ENCODE data around the gene NRDC.

Gene NRDC

GRCh38 chr1:51755437-51755836 is 123.1 kb downstream of the NRDC start:
- TF ChIP-seq EZH2phosphoT487 (IDR thresholded peaks at IDR 0.05; ENCODE audit: borderline replicate concordance, low read length), result no peak
- no peak for TF ChIP-seq CTCF (IDR thresholded peaks at IDR 0.05; ENCODE audit: low read depth, low read length, poor library complexity, severe bottlenecking)

GRCh38 chr1:51754666-51755065 is 123.9 kb downstream of the NRDC start:
- Histone ChIP-seq H3K4me1 (ENCODE audit: control insufficient read depth, low read length) (no peaks in the 10 kb centered on the region), H3K4me2 (ENCODE audit: low read length) (no peak overlapping the region), H3K9me3 (ENCODE audit: control insufficient read depth, insufficient read depth, low read length) (no peaks in the 10 kb centered on the region), H3K27me3 (ENCODE audit: control insufficient read depth, low read length) (no peaks in the 10 kb centered on the region), H3K79me2 (ENCODE audit: control insufficient read depth, low read length) (no peaks in the 10 kb centered on the region), H3K9me2 (replicated peaks; ENCODE audit: control insufficient read depth, low read length) (no peaks in the 10 kb centered on the region), H3K36me3 (ENCODE audit: control insufficient read depth, low read length) (peaks cover 36% of the 10 kb centered on the region), H3F3A (ENCODE audit: control insufficient read depth, insufficient read depth) (no peaks in the 10 kb centered on the region), H3K27ac (ENCODE audit: low read depth, low read length) (no peak overlapping the region), H3K4me3 (ENCODE audit: low read length) (no peak overlapping the region), H4K20me1 (ENCODE audit: control insufficient read depth, insufficient read depth, low read depth, low read length) (no peaks in the 10 kb centered on the region)
- TF ChIP-seq CTCF (IDR thresholded peaks at IDR 0.05; ENCODE audit: low read depth, low read length, poor library complexity, severe bottlenecking) (no peak), EZH2phosphoT487 (IDR thresholded peaks at IDR 0.05; ENCODE audit: borderline replicate concordance, low read length) (no peak)

More at GRCh38 chr1:51755437-51755836, 123.1 kb downstream of the NRDC start:
- H3K9me3 ChIP-seq (ENCODE audit: control insufficient read depth, insufficient read depth, low read length), result no peaks in the 10 kb centered on the region
- H3K4me1 ChIP-seq (ENCODE audit: control insufficient read depth, low read length), result no peaks in the 10 kb centered on the region
- H3K9me2 ChIP-seq (replicated peaks; ENCODE audit: control insufficient read depth, low read length), result no peaks in the 10 kb centered on the region
- no peak overlapping the region for H3K27ac ChIP-seq (ENCODE audit: low read depth, low read length)
- H3K4me3 ChIP-seq (ENCODE audit: low read length), result no peak overlapping the region
- H3K4me2 ChIP-seq (ENCODE audit: low read length), result no peak overlapping the region
- no peaks in the 10 kb centered on the region for H3K27me3 ChIP-seq (ENCODE audit: control insufficient read depth, low read length)
- peaks cover 32% of the 10 kb centered on the region for H3K36me3 ChIP-seq (ENCODE audit: control insufficient read depth, low read length)
- H4K20me1 ChIP-seq (ENCODE audit: control insufficient read depth, insufficient read depth, low read depth, low read length), result no peaks in the 10 kb centered on the region
- no peaks in the 10 kb centered on the region for H3F3A ChIP-seq (ENCODE audit: control insufficient read depth, insufficient read depth)
- H3K79me2 ChIP-seq (ENCODE audit: control insufficient read depth, low read length), result no peaks in the 10 kb centered on the region

- Histone ChIP-seq H3K27ac (ENCODE audit: low read depth, low read length) (no peak overlapping the region), H3K36me3 (ENCODE audit: control insufficient read depth, low read length) (peaks cover 36% of the 10 kb centered on the region), H3K4me1 (ENCODE audit: control insufficient read depth, low read length) (no peaks in the 10 kb centered on the region), H3F3A (ENCODE audit: control insufficient read depth, insufficient read depth) (no peaks in the 10 kb centered on the region), H3K9me2 (replicated peaks; ENCODE audit: control insufficient read depth, low read length) (no peaks in the 10 kb centered on the region), H3K27me3 (ENCODE audit: control insufficient read depth, low read length) (no peaks in the 10 kb centered on the region), H3K4me2 (ENCODE audit: low read length) (no peak overlapping the region), H3K4me3 (ENCODE audit: low read length) (no peak overlapping the region), H4K20me1 (ENCODE audit: control insufficient read depth, insufficient read depth, low read depth, low read length) (no peaks in the 10 kb centered on the region), H3K79me2 (ENCODE audit: control insufficient read depth, low read length) (no peaks in the 10 kb centered on the region), H3K9me3 (ENCODE audit: control insufficient read depth, insufficient read depth, low read length) (no peaks in the 10 kb centered on the region)
- no peak for TF ChIP-seq CTCF (IDR thresholded peaks at IDR 0.05; ENCODE audit: low read depth, low read length, poor library complexity, severe bottlenecking)
- TF ChIP-seq EZH2phosphoT487 (IDR thresholded peaks at IDR 0.05; ENCODE audit: borderline replicate concordance, low read length), result no peak
Measured at GRCh38 chr1:51753969-51754368, 124.6 kb downstream of the NRDC start.

All from DOHH2 (cell line).